GM12891 (cell line): ENCODE measurements around the gene CCL23.
A peak's percentile ranks its signal among the peaks of the same experiment; 100 is the strongest.
"Not testable (repeated sequence)": the region's sequence is repeated elsewhere in the genome, so short reads cannot be mapped to it uniquely, and the experiment has no call there.

Source experiments
- DNase-seq: peaks from one replicate; pipeline ENCODE4 v3.0.0; 2011; ENCODE audit warnings: low spot score; ENCODE audit not compliant: insufficient read length
- FAIRE-seq: peaks from 2 replicates; lab custom pipeline; 2011; peaks lifted over from hg19 to GRCh38; lab: Jason Lieb, UNC
- PAX5 ChIP-seq: IDR thresholded peaks from 2 replicates; pipeline ENCODE4 v1.6.1; 2011; ENCODE audit warnings: low read length, moderate library complexity, mild to moderate bottlenecking; ENCODE audit not compliant: insufficient read depth, severe bottlenecking
- POLR2A ChIP-seq: IDR thresholded peaks from 2 replicates; pipeline ENCODE4 v1.6.1; 2011; ENCODE audit warnings: low read depth, low read length, control low read depth
- POLR2AphosphoS5 ChIP-seq: IDR thresholded peaks from 2 replicates; pipeline ENCODE4 v1.6.1; 2011; ENCODE audit warnings: low read depth, low read length, control low read depth
- POU2F2 ChIP-seq: IDR thresholded peaks from 2 replicates; pipeline ENCODE4 v1.6.1; 2011; ENCODE audit warnings: low read depth, mild to moderate bottlenecking, control low read depth, low read length, moderate library complexity
- SPI1 ChIP-seq: IDR thresholded peaks from 2 replicates; pipeline ENCODE4 v1.6.1; 2011; ENCODE audit warnings: low read depth, low read length, control low read depth
- TAF1 ChIP-seq: IDR thresholded peaks from 2 replicates; pipeline ENCODE4 v1.6.1; 2011; ENCODE audit warnings: low read depth, low read length, control low read depth

CCL23 gene

GRCh38 chr17:36048066-36048465 lies 30.3 kb upstream of the CCL23 start:
- DNase-seq (no peak), FAIRE-seq (no peak)

DNA sequence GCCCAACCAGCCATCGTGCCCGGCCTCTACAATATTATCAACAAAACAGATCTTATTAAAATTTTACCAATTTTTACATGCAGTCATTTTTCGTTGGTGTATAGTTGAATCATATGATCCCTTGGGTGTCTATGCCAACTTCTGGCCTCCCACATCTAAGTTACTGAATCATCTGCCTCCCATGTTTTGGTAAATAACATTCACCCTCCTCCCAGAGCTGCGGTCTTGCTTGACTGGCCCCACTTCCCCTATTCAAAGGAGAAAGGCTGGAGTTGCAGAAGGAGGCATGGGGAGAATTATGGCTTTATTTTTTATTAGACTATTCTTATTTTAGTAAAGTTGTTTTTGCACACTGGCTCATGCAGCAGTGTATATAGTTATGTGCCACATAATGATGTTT lies 18.5 kb upstream of the CCL23 start:
- DNase-seq (no peak), FAIRE-seq (no peak)
- peak; percentile 61 for TF ChIP-seq SPI1
- no peak for TF ChIP-seq POU2F2

More at GRCh38 chr17:36048066-36048465, 30.3 kb upstream of the CCL23 start:
- TF ChIP-seq POLR2AphosphoS5 (no peak), POU2F2 (no peak), SPI1 (no peak), POLR2A (no peak), PAX5 (no peak), TAF1 (no peak)

GRCh38 chr17:36034127-36034526 lies 16.4 kb upstream of the CCL23 start:
- FAIRE-seq: no peak
- TF ChIP-seq SPI1 (peak; percentile 70), PAX5 (no peak), POLR2A (no peak), POU2F2 (no peak)
- DNase-seq: no peak

DNA sequence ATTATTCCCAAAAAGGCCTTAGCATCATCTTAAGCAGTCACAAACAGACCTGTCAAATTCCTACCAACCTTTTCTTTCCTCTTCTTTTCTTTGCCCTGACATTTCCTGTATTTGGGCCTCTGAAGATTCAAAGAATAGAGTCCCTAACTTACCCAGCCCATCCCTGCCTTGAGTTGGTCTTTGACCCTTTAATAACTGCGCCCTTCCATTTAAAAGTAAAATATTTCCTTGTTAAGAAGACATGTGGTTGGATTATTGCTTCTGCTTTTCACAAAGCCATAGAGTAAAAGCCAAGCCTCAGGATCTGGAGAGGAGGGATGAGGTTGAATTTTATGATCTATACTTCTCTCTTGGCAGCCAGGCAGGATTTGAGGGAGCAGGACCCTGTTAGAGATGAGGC lies 13.2 kb upstream of the CCL23 start:
- no peak for FAIRE-seq
- TF ChIP-seq POU2F2 (no peak), POLR2AphosphoS5 (no peak), TAF1 (no peak), POLR2A (no peak), SPI1 (no peak), PAX5 (no peak)
- DNase-seq: no peak

- no peak for TF ChIP-seq POLR2A
- TF ChIP-seq TAF1: no peak
- no peak for TF ChIP-seq PAX5
- TF ChIP-seq POLR2AphosphoS5: no peak
- no peak for TF ChIP-seq SPI1
- TF ChIP-seq POU2F2: no peak
- FAIRE-seq (no peak), DNase-seq (no peak)
Observed at GRCh38 chr17:36027761-36028160, 10.0 kb upstream of the CCL23 start.

GRCh38 chr17:36024106-36024869 lies 6.5 kb upstream of the CCL23 start:
- no peak for DNase-seq
- no peak for FAIRE-seq
- TF ChIP-seq POU2F2: no peak
- TF ChIP-seq POLR2A: no peak
- no peak for TF ChIP-seq SPI1
- no peak for TF ChIP-seq PAX5
- TF ChIP-seq POLR2AphosphoS5: no peak
- no peak for TF ChIP-seq TAF1

DNA sequence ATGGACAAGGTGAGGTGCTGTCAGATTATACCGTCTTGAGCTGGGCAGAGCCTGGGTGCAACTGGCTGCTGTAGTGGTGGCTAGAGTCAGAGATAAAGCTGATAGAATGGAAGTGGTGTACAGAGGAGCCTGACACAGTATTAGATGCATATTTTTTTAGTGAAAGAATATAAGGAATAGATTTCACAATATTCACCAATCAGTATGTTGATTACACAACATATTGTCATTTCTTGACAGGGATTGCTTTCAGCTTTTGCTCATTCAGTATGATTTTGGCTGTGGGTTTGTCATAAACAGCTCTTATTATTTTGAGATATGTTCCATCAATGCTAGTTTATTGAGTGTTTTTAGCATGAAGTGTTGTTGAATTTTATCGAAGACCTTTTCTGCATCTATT lies 1.7 kb upstream of the CCL23 start:
- no peak for FAIRE-seq
- TF ChIP-seq TAF1: no peak
- no peak for TF ChIP-seq POLR2AphosphoS5
- no peak for TF ChIP-seq SPI1
- no peak for TF ChIP-seq POU2F2
- TF ChIP-seq PAX5: no peak
- no peak for TF ChIP-seq POLR2A
- DNase-seq: no peak

DNA sequence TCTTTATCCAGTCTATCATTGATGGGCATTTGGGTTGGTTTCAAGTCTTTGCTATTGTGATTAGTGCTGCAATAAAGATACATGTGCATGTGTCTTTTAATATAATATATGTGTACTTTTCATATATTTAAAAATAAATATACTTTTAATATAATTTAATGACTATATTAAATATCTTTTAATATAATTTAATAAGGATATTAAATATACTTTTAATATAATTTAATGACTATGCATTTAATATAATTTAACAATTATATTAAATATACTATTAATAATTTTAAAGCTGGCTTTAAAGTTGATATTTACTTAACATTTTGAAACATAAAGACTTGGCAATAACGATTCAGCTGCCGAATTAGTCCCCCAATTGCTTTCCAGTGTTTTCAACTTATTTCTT lies 1.2 kb downstream of the CCL23 start:
- TF ChIP-seq PAX5 (no peak), SPI1 (no peak), POLR2A (no peak), POLR2AphosphoS5 (no peak), TAF1 (no peak)
- FAIRE-seq (no peak), DNase-seq (no peak)

- DNase-seq, FAIRE-seq: not testable (repeated sequence)
Observed at GRCh38 chr17:36015895-36016294, 1.9 kb downstream of the CCL23 start.

GRCh38 chr17:36014946-36015345 lies 2.8 kb downstream of the CCL23 start:
- no peak for TF ChIP-seq SPI1
- TF ChIP-seq PAX5: no peak
- no peak for TF ChIP-seq POLR2A
- TF ChIP-seq POU2F2: no peak
- no peak for TF ChIP-seq TAF1
- TF ChIP-seq POLR2AphosphoS5: no peak
- FAIRE-seq: no peak
- DNase-seq: no peak

DNA sequence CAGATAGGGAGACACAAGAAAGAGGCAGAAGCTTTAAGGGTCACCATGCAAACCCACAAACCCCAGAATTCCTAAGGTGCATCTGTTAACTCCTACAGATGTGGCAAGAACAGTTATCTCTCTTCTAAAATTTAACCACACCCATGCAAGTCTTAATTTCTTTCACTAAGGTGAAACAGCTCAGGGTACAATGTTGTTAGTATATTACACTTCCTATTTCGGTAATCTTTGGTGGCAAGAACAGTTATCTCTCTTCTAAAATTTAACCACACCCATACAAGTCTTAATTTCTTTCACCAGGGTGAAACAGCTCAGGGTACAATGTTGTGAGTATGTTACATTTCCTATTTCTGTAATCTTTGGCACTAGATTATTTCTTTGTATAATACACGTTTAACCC lies 6.6 kb downstream of the CCL23 start:
- no peak for TF ChIP-seq SPI1
- TF ChIP-seq PAX5: no peak
- no peak for TF ChIP-seq POLR2A
- no peak for TF ChIP-seq POU2F2
- TF ChIP-seq POLR2AphosphoS5: no peak
- TF ChIP-seq TAF1: no peak
- DNase-seq: no peak
- no peak for FAIRE-seq
